K562 (cell line): ENCODE results near the gene CPA4. TPM values are rescaled to one million over a fixed set of nuclear protein-coding genes. Genes with fewer than 3 reads are reported as not detected.

Experiments used
- BRD9 ChIP-seq: fragments of 450-650 bp; IDR thresholded peaks from 2 replicates; pipeline ENCODE4 v1.6.1; 2018; ENCODE audit warnings: low read depth; ENCODE audit not compliant: partially characterized antibody
- BRF2 ChIP-seq: IDR thresholded peaks from 3 replicates; pipeline ENCODE4 v1.6.1; 2011; ENCODE audit warnings: borderline replicate concordance, mild to moderate bottlenecking; ENCODE audit not compliant: insufficient read length, insufficient read depth
- CEBPB ChIP-seq: fragments of 450-650 bp; IDR thresholded peaks from 2 replicates; pipeline ENCODE4 v1.6.1; 2016; ENCODE audit warnings: missing genetic modification characterization, missing compliant biosample characterization
- EGR1 ChIP-seq: fragments of 450-650 bp; conservative IDR thresholded peaks from 2 replicates; pipeline ENCODE4 v1.6.1; 2017; ENCODE audit warnings: mild to moderate bottlenecking
- EHMT2 ChIP-seq: fragments of 450-650 bp; IDR thresholded peaks from 2 replicates; pipeline ENCODE4 v1.6.1; 2018; ENCODE audit warnings: antibody characterized with exemption
- FOSL1 ChIP-seq: fragments of 200-800 bp; sonication (Bioruptor generic); conservative IDR thresholded peaks from 2 replicates; pipeline ENCODE4 v1.6.1; 2016; ENCODE audit warnings: missing genetic modification characterization, missing compliant biosample characterization
- NFYB ChIP-seq: IDR thresholded peaks from 2 replicates; pipeline ENCODE4 v1.6.1; 2011; ENCODE audit warnings: mild to moderate bottlenecking, moderate library complexity; ENCODE audit not compliant: insufficient read length; ENCODE audit errors: extremely low read depth
- RBM25 ChIP-seq: fragments of 200-400 bp; formaldehyde crosslinking; IDR thresholded peaks from 2 replicates; pipeline ENCODE4 v1.6.1; 2018; ENCODE audit warnings: low read length, low read depth, moderate library complexity; ENCODE audit not compliant: severe bottlenecking
- STAT5B ChIP-seq: fragments of 250-450 bp; sonication (Bioruptor Pico); IDR thresholded peaks from 2 replicates; pipeline ENCODE4 v1.8.0; 2021; ENCODE audit warnings: mild to moderate bottlenecking, inconsistent platforms
- TEAD1 ChIP-seq, 2 experiments: fragments of 450-650 bp in 1 of 2; sonication (generic) in 1 of 2; formaldehyde crosslinking; IDR thresholded peaks; 2 replicates each; pipeline versions ENCODE4 v1.4.0 to v1.8.0; 2020 to 2022; ENCODE audit warnings: mild to moderate bottlenecking in 2 of 2, missing genetic modification reagents in 1 of 2
- TFAP4 ChIP-seq: sonication (generic); formaldehyde crosslinking; IDR thresholded peaks from 2 replicates; pipeline ENCODE4 v1.8.0; 2022; ENCODE audit warnings: missing genetic modification reagents, mild to moderate bottlenecking, moderate library complexity, borderline replicate concordance
- THRB ChIP-seq: fragments of 450-650 bp; formaldehyde crosslinking; conservative IDR thresholded peaks from 2 replicates; pipeline ENCODE4 v1.4.0; 2022; ENCODE audit warnings: mild to moderate bottlenecking, missing genetic modification characterization
- TRIM24 ChIP-seq, 2 experiments: fragments of 450-650 bp; IDR thresholded peaks; 2 replicates each; pipeline ENCODE4 v1.6.1; 2016
- VEZF1 ChIP-seq: fragments of 200-800 bp; sonication (Bioruptor generic); IDR thresholded peaks from 2 replicates; pipeline ENCODE4 v1.6.1; 2017; ENCODE audit warnings: missing genetic modification characterization, missing compliant biosample characterization
- WHSC1 ChIP-seq: IDR thresholded peaks from one replicate; pipeline ENCODE4 v1.6.1; 2012; ENCODE audit warnings: low read length, control low read depth, inconsistent platforms
- YY1 ChIP-seq, 3 experiments: IDR thresholded peaks; 2 replicates each; pipeline ENCODE4 v1.6.1; 2011; ENCODE audit warnings: low read length in 2 of 3, mild to moderate bottlenecking in 2 of 3, moderate library complexity in 2 of 3, borderline replicate concordance in 1 of 3, control low read depth in 1 of 3, low read depth in 1 of 3; ENCODE audit not compliant: insufficient read depth in 3 of 3, insufficient replicate concordance in 2 of 3, control insufficient read depth in 1 of 3, insufficient read length in 1 of 3; ENCODE audit errors: extremely low read depth in 1 of 3
- ZNF445 ChIP-seq: fragments of 250-450 bp; sonication (Bioruptor Pico); IDR thresholded peaks from 2 replicates; pipeline ENCODE4 v1.4.0; 2020; ENCODE audit warnings: low read depth, mild to moderate bottlenecking, moderate library complexity
- polyA plus RNA-seq, 8 experiments: library from polyadenylated mRNA; depleted of rRNA in 4 of 8; stranded (reverse) in 5 of 8; unstranded in 3 of 8; fragments of >200 nt; fragmentation: Nextera tagmentation in 2 of 8; fragmentation: Illumina TruSeq in 1 of 8; extraction: Ambion mirVana in 2 of 8; extraction: Trizol in 1 of 8; gene quantifications; 2 replicates each; pipeline versions ENCODE4 v1.2.1 to v1.2.3, GENCODE V29; 2011 to 2014; ENCODE audit warnings: inconsistent platforms in 1 of 8, missing spikeins in 1 of 8
- total RNA-seq, 7 experiments: library from RNA; depleted of rRNA in 6 of 7; stranded (reverse); fragments of >200 nt in 6 of 7; fragmentation: Illumina TruSeq in 2 of 7; extraction: Trizol in 2 of 7; gene quantifications; 2 replicates each; pipeline versions ENCODE4 v1.2.1 to v1.2.3, GENCODE V29; 2011 to 2021; ENCODE audit warnings: low replicate concordance in 1 of 7
- TF ChIP-seq, protein P1 (sequence below): sonication (generic); formaldehyde crosslinking; IDR thresholded peaks from 2 replicates; pipeline ENCODE4 v1.8.0; 2022; ENCODE audit warnings: missing genetic modification reagents, mild to moderate bottlenecking, borderline replicate concordance

Gene CPA4
- total and polyA plus RNA-seq, 9 of the 15 experiments (the other 6 are each of a cell fraction or from before 2014, with no cell fraction given) = not detected

DNA sequence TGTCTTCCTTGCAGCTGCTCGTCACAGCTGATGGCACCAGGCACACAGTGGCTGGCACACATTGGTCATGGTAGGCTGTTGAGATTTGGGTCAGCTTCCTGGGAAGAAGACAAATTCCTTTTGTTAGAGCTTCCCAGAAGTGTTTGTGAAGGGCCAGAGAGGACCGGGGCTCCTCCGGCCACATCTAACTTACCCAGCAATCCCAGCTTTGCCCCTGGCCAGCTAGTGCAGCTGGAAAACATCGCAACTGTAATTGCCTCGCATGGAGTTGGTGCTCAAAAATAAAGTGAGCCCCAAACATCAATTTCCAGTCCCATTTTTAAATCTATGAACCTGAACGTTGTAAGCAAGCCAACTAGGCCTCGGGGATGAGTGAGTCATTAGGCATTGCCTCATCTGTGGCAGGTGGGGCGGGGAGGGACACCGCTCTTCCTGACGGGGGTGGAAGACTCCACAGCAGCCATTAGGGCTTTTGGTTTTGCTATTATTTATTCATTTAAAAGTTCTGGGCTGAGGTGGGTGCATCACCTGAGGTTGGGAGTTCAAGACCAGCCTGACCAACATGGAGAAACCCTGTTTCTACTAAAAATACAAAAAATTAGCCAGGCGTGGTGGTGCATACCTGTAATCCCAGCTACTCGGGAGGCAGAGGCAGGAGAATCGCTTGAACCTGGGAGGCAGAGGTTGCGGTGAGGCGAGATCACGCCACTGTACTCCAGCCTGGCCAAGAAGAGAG, 64.1 kb downstream of the CPA4 start (continued):
- TF ChIP-seq BRF2 (no peak), YY1 (IDR thresholded peaks at IDR 0.05; ENCODE audit: borderline replicate concordance in 1 of 3, control insufficient read depth in 1 of 3, extremely low read depth in 1 of 3, insufficient read depth in 3 of 3, insufficient read length in 1 of 3, insufficient replicate concordance in 2 of 3, low read depth in 1 of 3, low read length in 2 of 3) (peak in 2 of 3 experiments; percentile 24 to 39), THRB (no peak), WHSC1 (no peak), EGR1 (peak; percentile 40), ZNF445 (CRISPR knock-in tag) (no peak), CEBPB (tag) (peak; percentile 73), STAT5B (CRISPR knock-in tag) (no peak), NFYB (no peak), EHMT2 (peak; percentile 84), TFAP4 (CRISPR knock-in tag) (0 out of 2 replicates have a peak, but pooled peaks have one; percentile 13), RBM25 (no peak), BRD9 (no peak), FOSL1 (tag) (peak; percentile 76), TEAD1 (CRISPR knock-in tag; IDR thresholded peaks at IDR 0.05) (no peak), VEZF1 (no peak; the same call in 1 of the 2 replicates), TRIM24 (IDR thresholded peaks at IDR 0.05) (peak in 1 of 2 experiments; percentile 57; a peak in 1 of 4 replicates)
- TF ChIP-seq, protein P1, sequence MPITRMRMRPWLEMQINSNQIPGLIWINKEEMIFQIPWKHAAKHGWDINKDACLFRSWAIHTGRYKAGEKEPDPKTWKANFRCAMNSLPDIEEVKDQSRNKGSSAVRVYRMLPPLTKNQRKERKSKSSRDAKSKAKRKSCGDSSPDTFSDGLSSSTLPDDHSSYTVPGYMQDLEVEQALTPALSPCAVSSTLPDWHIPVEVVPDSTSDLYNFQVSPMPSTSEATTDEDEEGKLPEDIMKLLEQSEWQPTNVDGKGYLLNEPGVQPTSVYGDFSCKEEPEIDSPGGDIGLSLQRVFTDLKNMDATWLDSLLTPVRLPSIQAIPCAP (CRISPR knock-in tag) = no peak
